SK-MEL-5 (cell line): ENCODE data around the gene APOC1. TPM values are rescaled to one million over a fixed set of nuclear protein-coding genes. Genes with fewer than 3 reads are reported as not detected.
"Not testable (repeated sequence)": the region's sequence is repeated elsewhere in the genome, so short reads cannot be mapped to it uniquely, and the experiment has no call there.

Experiments
- DNase-seq: peaks from one replicate; pipeline ENCODE4 v3.0.0-alpha.2; 2016; ENCODE audit warnings: low read depth, low spot score
- in situ Hi-C: cut with HindIII; loops from 2 replicates; pipeline ENCODE4 v1.10.0; 2016; ENCODE audit warnings: low sequenced_read_pairs, high pct_unique_total_duplicates, low pct_unique_long_range_greater_than_20kb
- total RNA-seq: library from RNA; depleted of rRNA; stranded (reverse); fragments of >200 nt; shearing (Covaris generic); gene quantifications from 2 replicates; pipeline ENCODE4 v1.2.3, GENCODE V29; 2014

APOC1 gene
- total RNA-seq, 1 experiment from 2014 or later: 34.2 TPM

DNA sequence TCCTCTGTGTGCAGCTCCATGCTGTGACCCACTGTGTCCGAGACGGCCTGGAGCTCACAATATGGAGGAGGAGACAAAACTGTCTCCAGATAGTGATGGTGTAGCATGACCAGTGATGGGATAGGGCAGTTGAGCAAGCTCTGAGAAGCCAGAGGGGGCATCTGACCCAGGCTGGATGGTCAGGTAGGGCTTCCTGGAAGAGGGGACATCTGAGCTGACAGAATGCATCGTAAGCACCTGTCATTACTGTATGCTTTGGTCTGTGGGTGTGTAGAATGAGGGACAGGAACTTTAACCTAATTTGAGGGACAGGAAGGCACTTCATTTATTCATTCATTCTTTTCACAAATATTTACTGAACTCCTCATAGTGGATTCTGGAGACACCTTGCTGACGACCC, 29.8 kb upstream of the APOC1 start:
- in situ Hi-C loops: no loop called here
- no peak for DNase-seq

DNA sequence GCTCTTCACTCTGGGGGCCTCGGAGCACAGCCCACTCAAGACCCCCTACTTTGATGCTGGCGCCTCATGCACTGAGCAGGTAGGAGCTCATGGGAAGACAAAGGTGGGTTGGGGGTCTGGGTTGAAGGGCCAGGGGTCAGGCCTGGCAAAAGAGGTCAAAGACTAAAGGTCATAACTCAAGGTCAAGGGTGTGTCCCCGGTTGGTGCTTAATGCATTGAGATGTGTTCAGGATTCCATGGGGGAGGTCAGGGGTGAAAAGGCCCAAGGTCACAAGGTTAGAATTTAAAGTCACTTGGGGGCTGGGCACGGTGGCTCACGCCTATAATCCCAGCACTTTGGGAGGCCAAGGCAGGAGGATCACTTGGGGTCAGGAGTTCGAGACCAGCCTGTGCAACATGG, 28.3 kb upstream of the APOC1 start:
- in situ Hi-C loops: no loop called here
- DNase-seq: no peak

DNA sequence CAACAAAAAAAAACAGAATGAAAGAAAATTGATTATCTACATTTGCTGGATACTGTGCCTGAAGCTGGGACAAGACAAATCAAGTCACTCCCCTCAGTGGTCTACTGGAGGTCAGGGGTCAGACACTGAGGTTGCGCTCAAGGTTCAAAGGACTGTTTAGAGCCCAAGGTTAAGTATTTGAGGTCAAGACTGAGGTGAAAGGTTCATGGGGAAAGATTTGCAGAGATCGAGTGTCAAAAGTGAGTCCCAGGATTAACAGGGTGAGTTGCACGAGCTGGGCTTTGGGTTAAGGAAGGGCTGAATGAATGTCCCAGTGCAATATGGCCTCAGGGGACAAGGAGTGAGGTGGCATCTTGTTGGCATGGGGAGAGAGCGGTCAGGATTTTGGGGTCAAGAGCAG, 26.8 kb upstream of the APOC1 start:
- in situ Hi-C loops: no loop called here
- DNase-seq: no peak

DNA sequence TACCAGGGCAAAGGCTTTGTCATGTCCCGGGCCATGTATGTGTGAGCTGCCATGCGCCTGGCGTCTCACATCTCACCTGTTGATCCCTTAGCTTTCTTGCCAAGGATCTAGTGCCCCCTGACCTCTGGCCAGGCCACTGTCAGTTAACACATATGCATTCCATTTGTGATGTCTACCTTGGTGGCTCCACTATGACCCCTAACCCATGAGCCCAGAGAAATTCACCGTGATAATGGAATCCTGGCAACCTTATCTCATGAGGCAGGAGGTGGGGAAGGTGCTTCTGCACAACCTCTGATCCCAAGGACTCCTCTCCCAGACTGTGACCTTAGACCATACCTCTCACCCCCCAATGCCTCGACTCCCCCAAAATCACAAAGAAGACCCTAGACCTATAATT, 26.1 kb upstream of the APOC1 start:
- DNase-seq, in situ Hi-C loops: not testable (repeated sequence)

DNA sequence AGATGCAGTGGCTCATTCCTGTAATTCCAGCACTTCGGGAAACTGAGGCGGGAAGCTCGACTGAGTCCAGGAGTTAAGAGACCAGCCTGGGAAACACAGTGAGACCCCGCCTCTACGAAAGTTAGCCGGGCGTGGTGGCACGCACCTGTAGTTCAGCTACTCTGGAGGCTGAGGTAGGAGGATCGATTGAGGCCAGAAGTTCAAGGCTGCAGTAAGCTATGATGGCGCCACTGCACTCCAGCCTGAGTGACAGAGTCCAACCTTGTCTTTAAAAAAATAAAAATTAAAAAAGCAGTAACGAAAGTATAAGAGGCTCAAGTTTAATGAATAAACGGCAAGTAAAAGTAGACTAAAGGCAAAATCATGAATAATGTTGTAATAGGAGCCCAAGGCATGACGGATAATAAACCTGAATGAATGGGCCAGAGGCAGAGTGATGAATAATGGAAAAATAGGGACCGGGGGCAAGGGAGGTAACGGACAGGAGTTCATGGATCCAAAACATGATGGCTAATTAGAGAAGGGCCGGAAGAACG, 24.5 kb upstream of the APOC1 start:
- no peak for DNase-seq
- in situ Hi-C loops: no loop called here

DNA sequence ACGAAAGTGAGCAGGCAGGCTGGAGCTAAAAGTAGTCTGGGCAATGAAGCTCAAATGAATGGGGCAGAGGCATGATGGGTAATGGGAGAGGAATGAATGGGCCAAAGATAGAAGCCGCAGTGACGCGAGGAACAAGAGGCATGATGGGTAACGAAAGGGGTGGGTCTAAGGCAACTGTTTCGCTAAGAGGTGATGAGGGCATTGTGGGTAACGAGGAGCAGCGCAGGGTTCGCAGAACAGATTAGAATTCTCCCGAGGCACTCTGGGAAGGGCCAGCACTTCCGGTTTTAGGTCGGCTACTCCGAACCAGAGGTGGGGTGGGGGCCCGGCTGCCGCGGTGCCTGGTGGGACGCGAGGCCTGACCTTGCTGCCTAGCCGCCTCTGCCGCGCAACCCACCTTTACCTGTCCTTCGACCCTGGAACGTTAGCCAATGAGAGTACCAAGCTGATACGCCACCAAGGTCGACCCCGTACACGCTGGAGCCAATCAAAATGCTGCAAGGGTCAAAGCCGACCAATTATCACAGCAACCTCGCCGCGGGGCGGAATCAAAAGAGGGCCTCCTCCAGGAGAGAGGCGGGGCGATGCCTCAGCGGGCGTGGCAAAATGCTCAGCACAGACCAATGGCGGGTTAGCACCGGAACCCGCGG, 23.9 kb upstream of the APOC1 start:
- peak; percentile 100 for DNase-seq
- in situ Hi-C loops: no loop called here

DNA sequence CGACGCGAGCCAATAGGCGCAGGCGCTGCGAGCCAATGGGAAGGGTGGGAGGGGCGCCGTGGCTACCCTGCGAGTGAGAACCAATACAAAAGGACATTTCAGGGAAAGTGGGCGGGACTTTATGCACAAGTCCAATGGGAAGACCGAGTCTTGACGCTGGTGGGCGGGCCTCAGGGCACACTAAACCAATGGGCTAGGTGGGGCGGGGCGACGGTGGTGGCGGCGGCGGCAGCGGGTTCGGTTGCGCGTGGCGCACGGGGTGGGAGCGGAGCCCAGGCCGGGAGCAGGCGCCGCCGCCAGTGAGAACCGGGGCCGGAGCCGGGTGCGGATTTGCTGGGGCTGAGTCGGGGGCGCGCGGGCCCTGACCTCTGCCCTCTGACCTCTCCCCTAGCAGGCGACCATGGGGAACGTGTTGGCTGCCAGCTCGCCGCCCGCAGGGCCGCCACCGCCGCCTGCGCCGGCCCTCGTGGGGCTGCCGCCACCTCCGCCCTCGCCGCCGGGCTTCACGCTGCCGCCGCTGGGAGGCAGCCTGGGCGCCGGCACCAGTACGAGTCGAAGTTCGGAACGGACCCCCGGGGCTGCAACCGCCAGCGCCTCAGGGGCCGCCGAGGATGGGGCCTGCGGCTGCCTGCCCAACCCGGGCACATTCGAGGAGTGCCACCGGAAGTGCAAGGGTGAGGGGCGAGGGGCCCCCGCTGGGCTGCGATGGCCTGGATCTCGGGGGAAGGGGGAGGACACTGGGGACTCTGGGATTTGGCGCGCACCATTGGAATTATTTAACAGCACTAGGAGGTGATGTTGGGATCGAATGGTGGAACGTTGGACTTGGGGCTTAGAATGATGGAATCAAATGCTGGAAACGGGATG, 23.2 kb upstream of the APOC1 start, which contains the start of gene TOMM40:
Gene TOMM40 (plus strand): TSS at position 239 of the 867 bp plus-strand sequence. CDS start 162 bp downstream, at position 401.
- DNase-seq: peak; percentile 99
- in situ Hi-C loops: no loop called here

DNA sequence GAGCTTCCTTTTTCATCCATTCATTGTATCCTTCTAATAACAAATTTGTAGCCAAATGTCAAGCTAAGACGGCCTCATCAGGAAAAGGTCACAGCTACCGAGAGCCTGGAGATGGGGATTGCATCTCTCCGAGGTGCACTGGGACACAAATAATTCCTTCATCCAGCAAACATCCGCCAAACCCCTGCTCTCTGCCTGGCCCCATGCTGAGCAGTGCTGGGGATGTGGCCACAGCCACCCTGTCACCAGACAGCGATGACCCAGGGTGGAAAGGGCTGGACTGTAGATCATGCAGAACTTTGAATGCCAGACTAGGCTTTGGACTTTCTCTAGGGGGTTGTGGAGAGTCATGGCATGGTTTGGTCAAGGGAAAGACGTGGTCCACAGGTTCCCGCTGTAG, 21.5 kb upstream of the APOC1 start:
- no peak for DNase-seq
- in situ Hi-C loops: no loop called here

DNA sequence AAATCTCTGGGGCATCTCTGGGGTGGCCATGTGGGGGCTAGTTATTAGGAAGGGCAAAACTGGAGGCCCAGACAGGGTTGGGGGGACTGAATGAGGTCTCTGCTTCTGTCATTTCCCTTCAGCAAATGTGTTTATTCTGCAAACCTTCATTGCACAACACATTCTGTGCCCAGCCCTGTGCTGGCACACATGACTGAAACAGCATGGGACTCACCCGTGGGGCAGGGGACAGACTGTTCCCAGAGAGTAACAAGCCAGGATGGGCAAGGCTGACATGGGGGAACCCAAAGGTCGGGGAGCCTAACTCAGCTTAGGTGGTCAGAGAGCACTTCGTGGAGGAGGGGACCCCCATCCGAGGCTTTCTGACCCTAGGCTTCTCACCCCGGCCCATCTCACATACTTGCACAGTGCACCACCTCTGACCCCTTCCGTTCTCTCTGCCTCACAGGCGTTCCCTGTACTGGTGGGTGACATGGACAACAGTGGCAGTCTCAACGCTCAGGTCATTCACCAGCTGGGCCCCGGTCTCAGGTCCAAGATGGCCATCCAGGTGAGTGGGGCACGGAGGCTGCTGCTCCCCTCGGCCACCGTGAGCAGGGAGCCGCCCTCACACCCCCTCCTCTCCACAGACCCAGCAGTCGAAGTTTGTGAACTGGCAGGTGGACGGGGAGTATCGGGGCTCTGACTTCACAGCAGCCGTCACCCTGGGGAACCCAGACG, 20.9 kb upstream of the APOC1 start:
- DNase-seq: no peak
- in situ Hi-C loops: no loop called here

DNA sequence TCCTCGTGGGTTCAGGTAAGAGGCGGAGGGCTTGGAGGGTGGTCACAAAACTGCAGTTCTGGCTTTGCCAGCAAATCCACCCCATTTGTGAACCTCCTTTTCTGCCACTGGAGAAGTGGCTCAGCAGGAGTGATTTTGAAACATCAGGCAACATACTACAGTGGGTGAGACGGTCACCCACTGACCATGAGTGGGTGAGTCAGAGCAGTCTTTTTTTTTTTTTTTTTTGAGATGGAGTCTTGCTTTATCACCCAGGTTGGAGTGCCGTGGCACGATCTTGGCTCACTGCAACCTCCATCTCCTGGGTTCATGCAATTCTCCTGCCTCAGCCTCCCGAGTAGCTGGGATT, 20.4 kb upstream of the APOC1 start:
- in situ Hi-C loops: no loop called here
- no peak for DNase-seq

DNA sequence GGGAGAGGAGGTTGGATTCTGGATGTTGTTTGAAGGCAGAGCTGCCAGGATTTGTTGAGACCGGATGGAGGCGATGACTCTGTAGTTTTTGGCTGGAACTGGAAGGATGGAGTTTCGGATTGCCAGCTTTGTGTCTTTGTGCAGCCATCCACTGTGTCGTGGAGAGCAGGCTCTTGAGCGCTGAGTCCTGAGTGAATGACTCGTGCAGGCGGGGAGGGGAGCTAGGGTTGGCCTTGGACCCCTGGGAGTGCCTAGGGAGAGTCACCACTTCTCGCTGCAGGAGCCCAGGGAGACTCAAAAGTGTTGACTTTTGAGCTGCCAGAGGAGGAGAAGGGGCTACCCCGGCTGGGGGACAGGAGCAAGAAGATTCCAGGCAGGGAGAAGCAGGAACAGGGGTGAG, 19.5 kb upstream of the APOC1 start:
- in situ Hi-C loops: no loop called here
- no peak for DNase-seq

DNA sequence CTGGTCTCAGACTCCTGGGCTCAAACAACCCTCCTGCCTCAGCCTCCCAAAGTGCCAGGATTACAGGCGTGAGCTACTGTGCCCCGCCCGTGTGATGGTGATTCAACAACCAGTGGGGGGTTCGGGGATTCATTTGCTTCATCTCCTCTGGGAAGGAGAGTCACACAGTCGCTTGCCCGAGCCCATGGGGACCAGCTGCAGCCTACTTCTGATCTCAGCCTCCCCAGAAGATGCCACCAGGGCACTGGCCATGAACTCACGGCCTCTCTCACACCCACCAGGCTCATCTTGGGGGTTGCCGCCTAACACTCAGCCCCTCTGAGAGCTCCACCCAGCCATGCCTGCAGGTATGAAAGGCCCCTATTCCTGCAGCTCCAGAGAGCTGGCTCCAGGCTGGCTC, 16.6 kb upstream of the APOC1 start:
- in situ Hi-C loops: no loop called here
- DNase-seq: no peak

DNA sequence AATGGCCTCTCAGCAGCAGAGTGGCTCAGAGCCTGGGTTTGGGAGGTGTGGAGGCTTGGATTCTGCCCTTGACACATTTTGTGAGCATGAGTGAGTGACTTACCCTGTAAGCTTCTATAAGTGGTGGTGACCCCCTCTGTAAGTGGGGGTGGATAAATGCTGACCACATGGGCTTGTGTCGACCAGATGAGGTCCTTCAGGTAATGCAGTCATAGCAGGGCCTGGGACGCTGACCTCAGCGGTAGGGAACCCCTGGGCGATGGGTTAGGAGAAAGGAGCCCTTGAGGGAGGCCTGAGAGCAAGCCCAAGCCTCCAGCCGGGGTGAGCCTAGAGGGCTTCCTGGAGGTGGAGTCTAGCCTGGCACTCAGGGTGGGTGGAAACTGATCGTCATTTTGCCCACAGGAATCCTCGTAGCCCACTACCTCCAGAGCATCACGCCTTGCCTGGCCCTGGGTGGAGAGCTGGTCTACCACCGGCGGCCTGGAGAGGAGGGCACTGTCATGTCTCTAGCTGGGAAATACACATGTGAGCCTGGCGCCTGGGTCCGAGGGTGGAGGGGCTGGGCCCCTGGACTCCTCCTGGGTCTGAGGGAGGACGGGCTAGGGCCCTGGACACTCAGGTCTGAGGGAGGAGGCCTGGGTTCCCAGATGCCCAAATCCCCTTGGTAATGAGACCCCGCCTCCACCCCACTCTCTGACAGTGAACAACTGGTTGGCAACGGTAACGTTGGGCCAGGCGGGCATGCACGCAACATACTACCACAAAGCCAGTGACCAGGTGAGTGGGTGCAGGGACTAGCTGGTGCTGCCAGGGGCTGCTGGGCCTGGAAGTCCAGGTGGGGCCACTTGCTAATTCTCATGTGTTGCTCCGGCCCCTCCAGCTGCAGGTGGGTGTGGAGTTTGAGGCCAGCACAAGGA, 13.8 kb upstream of the APOC1 start:
- in situ Hi-C loops: no loop called here
- DNase-seq: no peak

DNA sequence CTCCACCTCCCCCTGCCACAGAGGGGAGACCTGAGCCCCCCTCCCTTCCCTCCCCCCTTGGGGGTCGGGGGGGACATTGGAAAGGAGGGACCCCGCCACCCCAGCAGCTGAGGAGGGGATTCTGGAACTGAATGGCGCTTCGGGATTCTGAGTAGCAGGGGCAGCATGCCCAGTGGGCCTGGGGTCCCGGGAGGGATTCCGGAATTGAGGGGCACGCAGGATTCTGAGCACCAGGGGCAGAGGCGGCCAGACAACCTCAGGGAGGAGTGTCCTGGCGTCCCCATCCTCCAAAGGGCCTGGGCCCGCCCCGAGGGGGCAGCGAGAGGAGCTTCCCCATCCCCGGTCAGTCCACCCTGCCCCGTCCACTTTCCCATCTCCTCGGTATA, 11.2 kb upstream of the APOC1 start:
- DNase-seq: no peak
- in situ Hi-C loops: no loop called here

DNA sequence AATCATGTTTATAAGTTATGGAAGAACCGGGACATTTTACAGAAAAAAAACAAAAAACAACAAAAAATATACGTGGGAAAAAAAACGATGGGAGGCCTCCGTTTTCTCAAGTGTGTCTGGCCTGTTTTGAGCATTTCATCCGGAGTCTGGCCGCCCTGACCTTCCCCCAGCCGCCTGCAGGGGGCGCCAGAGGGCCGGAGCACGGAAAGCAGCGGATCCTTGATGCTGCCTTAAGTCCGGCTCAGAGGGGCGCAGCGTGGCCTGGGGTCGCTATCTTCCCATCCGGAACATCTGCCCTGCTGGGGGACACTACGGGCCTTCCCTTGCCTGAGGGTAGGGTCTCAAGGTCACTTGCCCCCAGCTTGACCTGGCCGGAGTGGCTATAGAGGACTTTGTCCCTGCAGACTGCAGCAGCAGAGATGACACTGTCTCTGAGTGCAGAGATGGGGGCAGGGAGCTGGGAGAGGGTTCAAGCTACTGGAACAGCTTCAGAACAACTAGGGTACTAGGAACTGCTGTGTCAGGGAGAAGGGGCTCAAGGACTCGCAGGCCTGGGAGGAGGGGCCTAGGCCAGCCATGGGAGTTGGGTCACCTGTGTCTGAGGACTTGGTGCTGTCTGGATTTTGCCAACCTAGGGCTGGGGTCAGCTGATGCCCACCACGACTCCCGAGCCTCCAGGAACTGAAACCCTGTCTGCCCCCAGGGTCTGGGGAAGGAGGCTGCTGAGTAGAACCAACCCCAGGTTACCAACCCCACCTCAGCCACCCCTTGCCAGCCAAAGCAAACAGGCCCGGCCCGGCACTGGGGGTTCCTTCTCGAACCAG, 10.6 kb upstream of the APOC1 start:
- in situ Hi-C loops: no loop called here
- peak; percentile 62 for DNase-seq

DNA sequence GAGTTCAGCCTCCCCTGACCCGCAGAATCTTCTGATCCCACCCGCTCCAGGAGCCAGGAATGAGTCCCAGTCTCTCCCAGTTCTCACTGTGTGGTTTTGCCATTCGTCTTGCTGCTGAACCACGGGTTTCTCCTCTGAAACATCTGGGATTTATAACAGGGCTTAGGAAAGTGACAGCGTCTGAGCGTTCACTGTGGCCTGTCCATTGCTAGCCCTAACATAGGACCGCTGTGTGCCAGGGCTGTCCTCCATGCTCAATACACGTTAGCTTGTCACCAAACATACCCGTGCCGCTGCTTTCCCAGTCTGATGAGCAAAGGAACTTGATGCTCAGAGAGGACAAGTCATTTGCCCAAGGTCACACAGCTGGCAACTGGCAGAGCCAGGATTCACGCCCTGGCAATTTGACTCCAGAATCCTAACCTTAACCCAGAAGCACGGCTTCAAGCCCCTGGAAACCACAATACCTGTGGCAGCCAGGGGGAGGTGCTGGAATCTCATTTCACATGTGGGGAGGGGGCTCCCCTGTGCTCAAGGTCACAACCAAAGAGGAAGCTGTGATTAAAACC, 9.9 kb upstream of the APOC1 start:
- in situ Hi-C loops: no loop called here
- no peak for DNase-seq
